ENCODE results near the gene FRYL. TPM values are rescaled to one million over a fixed set of nuclear protein-coding genes. Genes with fewer than 3 reads are reported as not detected.

FRYL gene
- total and polyA plus RNA-seq, 2 donors = 33.2 to 44.2 TPM

GRCh38 chr4:48557478-48557877 lies 222.6 kb downstream of the FRYL start:
- Histone ChIP-seq H3K4me1 (ENCODE audit: control insufficient read depth in 2 of 2, insufficient read depth in 2 of 2, low read length in 2 of 2) (no peaks in the 10 kb centered on the region), H3K4me3 (ENCODE audit: low read length in 2 of 2) (no peak overlapping the region), H3K9me3 (ENCODE audit: control insufficient read depth in 2 of 2, insufficient read depth in 1 of 2, low read length in 1 of 2) (no peaks in the 10 kb centered on the region), H3K27me3 (ENCODE audit: control insufficient read depth in 2 of 2, insufficient read depth in 1 of 2, low read length in 1 of 2) (no peaks in the 10 kb centered on the region), H3K27ac (ENCODE audit: low read depth in 1 of 2, low read length in 1 of 2) (no peak overlapping the region), H3K36me3 (ENCODE audit: control insufficient read depth in 2 of 2, insufficient read depth in 2 of 2, low read length in 1 of 2) (peaks cover 36 to 59% of the 10 kb centered on the region in 2 donors)
- no peak for DNase-seq (ENCODE audit: low read depth in 6 of 9, low spot score in 9 of 9)
- 97% methylated on average over 8 of the region's 8 CpGs for WGBS

- DNase-seq (ENCODE audit: low read depth in 6 of 9, low spot score in 9 of 9) = no peak
- Histone ChIP-seq H3K27me3 (ENCODE audit: control insufficient read depth in 2 of 2, insufficient read depth in 1 of 2, low read length in 1 of 2) (no peaks in the 10 kb centered on the region), H3K27ac (ENCODE audit: low read depth in 1 of 2, low read length in 1 of 2) (no peak overlapping the region), H3K4me3 (ENCODE audit: low read length in 2 of 2) (no peak overlapping the region), H3K36me3 (ENCODE audit: control insufficient read depth in 2 of 2, insufficient read depth in 2 of 2, low read length in 1 of 2) (peaks cover 36 to 63% of the 10 kb centered on the region in 2 donors), H3K4me1 (ENCODE audit: control insufficient read depth in 2 of 2, insufficient read depth in 2 of 2, low read length in 2 of 2) (no peaks in the 10 kb centered on the region), H3K9me3 (ENCODE audit: control insufficient read depth in 2 of 2, insufficient read depth in 1 of 2, low read length in 1 of 2) (no peaks in the 10 kb centered on the region)
- WGBS = 98% methylated on average over 2 of the region's 2 CpGs
Observed at GRCh38 chr4:48556268-48556667, 223.8 kb downstream of the FRYL start.

GRCh38 chr4:48554606-48555005 lies 225.5 kb downstream of the FRYL start:
- peaks cover 45 to 62% of the 10 kb centered on the region in 2 donors for H3K36me3 ChIP-seq (ENCODE audit: control insufficient read depth in 2 of 2, insufficient read depth in 2 of 2, low read length in 1 of 2)
- no peaks in the 10 kb centered on the region for H3K4me1 ChIP-seq (ENCODE audit: control insufficient read depth in 2 of 2, insufficient read depth in 2 of 2, low read length in 2 of 2)
- H3K27me3 ChIP-seq (ENCODE audit: control insufficient read depth in 2 of 2, insufficient read depth in 1 of 2, low read length in 1 of 2) = no peaks in the 10 kb centered on the region
- no peak for DNase-seq (ENCODE audit: low read depth in 6 of 9, low spot score in 9 of 9)
- no peak overlapping the region for H3K4me3 ChIP-seq (ENCODE audit: low read length in 2 of 2)
- no peaks in the 10 kb centered on the region for H3K9me3 ChIP-seq (ENCODE audit: control insufficient read depth in 2 of 2, insufficient read depth in 1 of 2, low read length in 1 of 2)
- whole genome bisulfite sequencing = 78% methylated on average over 5 of the region's 5 CpGs
- no peak overlapping the region for H3K27ac ChIP-seq (ENCODE audit: low read depth in 1 of 2, low read length in 1 of 2)

GRCh38 chr4:48553720-48554119 lies 226.4 kb downstream of the FRYL start:
- H3K4me1 ChIP-seq (ENCODE audit: control insufficient read depth in 2 of 2, insufficient read depth in 2 of 2, low read length in 2 of 2) = no peaks in the 10 kb centered on the region
- 95% methylated on average over 1 of the region's 1 CpG for WGBS
- H3K36me3 ChIP-seq (ENCODE audit: control insufficient read depth in 2 of 2, insufficient read depth in 2 of 2, low read length in 1 of 2) = peaks cover 49 to 62% of the 10 kb centered on the region in 2 donors
- no peaks in the 10 kb centered on the region for H3K9me3 ChIP-seq (ENCODE audit: control insufficient read depth in 2 of 2, insufficient read depth in 1 of 2, low read length in 1 of 2)
- H3K4me3 ChIP-seq (ENCODE audit: low read length in 2 of 2) = no peak overlapping the region
- no peak for DNase-seq (ENCODE audit: low read depth in 6 of 9, low spot score in 9 of 9)
- H3K27ac ChIP-seq (ENCODE audit: low read depth in 1 of 2, low read length in 1 of 2) = no peak overlapping the region
- H3K27me3 ChIP-seq (ENCODE audit: control insufficient read depth in 2 of 2, insufficient read depth in 1 of 2, low read length in 1 of 2) = no peaks in the 10 kb centered on the region

- peaks cover 33 to 60% of the 10 kb centered on the region in 2 donors for H3K36me3 ChIP-seq (ENCODE audit: control insufficient read depth in 2 of 2, insufficient read depth in 2 of 2, low read length in 1 of 2)
- no peak overlapping the region for H3K27ac ChIP-seq (ENCODE audit: low read depth in 1 of 2, low read length in 1 of 2)
- no peaks in the 10 kb centered on the region for H3K27me3 ChIP-seq (ENCODE audit: control insufficient read depth in 2 of 2, insufficient read depth in 1 of 2, low read length in 1 of 2)
- DNase-seq (ENCODE audit: low read depth in 6 of 9, low spot score in 9 of 9) = peak; percentile 7 to 64 (median 35)
- no peaks in the 10 kb centered on the region for H3K9me3 ChIP-seq (ENCODE audit: control insufficient read depth in 2 of 2, insufficient read depth in 1 of 2, low read length in 1 of 2)
- 90% methylated on average over 2 of the region's 2 CpGs for WGBS
- H3K4me3 ChIP-seq (ENCODE audit: low read length in 2 of 2) = no peak overlapping the region
- no peaks in the 10 kb centered on the region for H3K4me1 ChIP-seq (ENCODE audit: control insufficient read depth in 2 of 2, insufficient read depth in 2 of 2, low read length in 2 of 2)
Observed at GRCh38 chr4:48546336-48546735, 233.7 kb downstream of the FRYL start.

- Histone ChIP-seq H3K36me3 (ENCODE audit: control insufficient read depth in 2 of 2, insufficient read depth in 2 of 2, low read length in 1 of 2) (peaks cover 26 to 55% of the 10 kb centered on the region in 2 donors), H3K4me1 (ENCODE audit: control insufficient read depth in 2 of 2, insufficient read depth in 2 of 2, low read length in 2 of 2) (no peaks in the 10 kb centered on the region), H3K9me3 (ENCODE audit: control insufficient read depth in 2 of 2, insufficient read depth in 1 of 2, low read length in 1 of 2) (no peaks in the 10 kb centered on the region), H3K27ac (ENCODE audit: low read depth in 1 of 2, low read length in 1 of 2) (no peak overlapping the region), H3K4me3 (ENCODE audit: low read length in 2 of 2) (no peak overlapping the region), H3K27me3 (ENCODE audit: control insufficient read depth in 2 of 2, insufficient read depth in 1 of 2, low read length in 1 of 2) (no peaks in the 10 kb centered on the region)
- DNase-seq (ENCODE audit: low read depth in 6 of 9, low spot score in 9 of 9) = no peak
- 97% methylated on average over 3 of the region's 3 CpGs for WGBS
Observed at GRCh38 chr4:48543796-48544195, 236.3 kb downstream of the FRYL start.

GRCh38 chr4:48542888-48543287 lies 237.2 kb downstream of the FRYL start:
- H3K27ac ChIP-seq (ENCODE audit: low read depth in 1 of 2, low read length in 1 of 2) = no peak overlapping the region
- H3K4me3 ChIP-seq (ENCODE audit: low read length in 2 of 2) = no peak overlapping the region
- H3K36me3 ChIP-seq (ENCODE audit: control insufficient read depth in 2 of 2, insufficient read depth in 2 of 2, low read length in 1 of 2) = peaks cover 26 to 57% of the 10 kb centered on the region in 2 donors
- over 99% methylated on average over 2 of the region's 2 CpGs for WGBS
- no peak for DNase-seq (ENCODE audit: low read depth in 6 of 9, low spot score in 9 of 9)
- no peaks in the 10 kb centered on the region for H3K27me3 ChIP-seq (ENCODE audit: control insufficient read depth in 2 of 2, insufficient read depth in 1 of 2, low read length in 1 of 2)
- no peaks in the 10 kb centered on the region for H3K9me3 ChIP-seq (ENCODE audit: control insufficient read depth in 2 of 2, insufficient read depth in 1 of 2, low read length in 1 of 2)
- no peaks in the 10 kb centered on the region for H3K4me1 ChIP-seq (ENCODE audit: control insufficient read depth in 2 of 2, insufficient read depth in 2 of 2, low read length in 2 of 2)

GRCh38 chr4:48539597-48539996 lies 240.5 kb downstream of the FRYL start:
- H3K27me3 ChIP-seq (ENCODE audit: control insufficient read depth in 2 of 2, insufficient read depth in 1 of 2, low read length in 1 of 2) = no peaks in the 10 kb centered on the region
- no peak overlapping the region for H3K27ac ChIP-seq (ENCODE audit: low read depth in 1 of 2, low read length in 1 of 2)
- 97% methylated on average over 3 of the region's 3 CpGs for WGBS
- no peak for DNase-seq (ENCODE audit: low read depth in 6 of 9, low spot score in 9 of 9)
- H3K4me3 ChIP-seq (ENCODE audit: low read length in 2 of 2) = no peak overlapping the region
- peaks cover 19 to 44% of the 10 kb centered on the region in 2 donors for H3K36me3 ChIP-seq (ENCODE audit: control insufficient read depth in 2 of 2, insufficient read depth in 2 of 2, low read length in 1 of 2)
- no peaks in the 10 kb centered on the region for H3K4me1 ChIP-seq (ENCODE audit: control insufficient read depth in 2 of 2, insufficient read depth in 2 of 2, low read length in 2 of 2)
- no peaks in the 10 kb centered on the region for H3K9me3 ChIP-seq (ENCODE audit: control insufficient read depth in 2 of 2, insufficient read depth in 1 of 2, low read length in 1 of 2)

- H3K27ac ChIP-seq (ENCODE audit: low read depth in 1 of 2, low read length in 1 of 2) = no peak overlapping the region
- H3K4me3 ChIP-seq (ENCODE audit: low read length in 2 of 2) = no peak overlapping the region
- DNase-seq (ENCODE audit: low read depth in 6 of 9, low spot score in 9 of 9) = no peak
- H3K4me1 ChIP-seq (ENCODE audit: control insufficient read depth in 2 of 2, insufficient read depth in 2 of 2, low read length in 2 of 2) = no peaks in the 10 kb centered on the region
- H3K9me3 ChIP-seq (ENCODE audit: control insufficient read depth in 2 of 2, insufficient read depth in 1 of 2, low read length in 1 of 2) = no peaks in the 10 kb centered on the region
- H3K36me3 ChIP-seq (ENCODE audit: control insufficient read depth in 2 of 2, insufficient read depth in 2 of 2, low read length in 1 of 2) = peaks cover 13 to 39% of the 10 kb centered on the region in 2 donors
- no peaks in the 10 kb centered on the region for H3K27me3 ChIP-seq (ENCODE audit: control insufficient read depth in 2 of 2, insufficient read depth in 1 of 2, low read length in 1 of 2)
Observed at GRCh38 chr4:48538358-48538757, 241.7 kb downstream of the FRYL start.

- Histone ChIP-seq H3K27ac (ENCODE audit: low read depth in 1 of 2, low read length in 1 of 2) (no peak overlapping the region), H3K36me3 (ENCODE audit: control insufficient read depth in 2 of 2, insufficient read depth in 2 of 2, low read length in 1 of 2) (peaks cover 48 to 67% of the 10 kb centered on the region in 2 donors), H3K4me1 (ENCODE audit: control insufficient read depth in 2 of 2, insufficient read depth in 2 of 2, low read length in 2 of 2) (no peaks in the 10 kb centered on the region), H3K4me3 (ENCODE audit: low read length in 2 of 2) (no peak overlapping the region), H3K9me3 (ENCODE audit: control insufficient read depth in 2 of 2, insufficient read depth in 1 of 2, low read length in 1 of 2) (no peaks in the 10 kb centered on the region), H3K27me3 (ENCODE audit: control insufficient read depth in 2 of 2, insufficient read depth in 1 of 2, low read length in 1 of 2) (no peaks in the 10 kb centered on the region)
- no peak for DNase-seq (ENCODE audit: low read depth in 6 of 9, low spot score in 9 of 9)
- WGBS = 98% methylated on average over 1 of the region's 1 CpG
Observed at GRCh38 chr4:48526406-48526805, 253.7 kb downstream of the FRYL start.

All from thymus (tissue), 11 donors.